NCI-H146 treated with DMSO at 0.1 percent for 48 hours (cell line): Measurements from ENCODE around the gene RILP.

Source experiments
- DNase-seq: peaks from one replicate; lab custom pipeline; 2025; ENCODE audit not compliant: unreplicated experiment; lab: John Stamatoyannopoulos, UW

Gene RILP

GRCh38 chr17:1604831-1605528 is 44.7 kb downstream of the RILP start:
- no peak for DNase-seq

GRCh38 chr17:1601571-1601970 is 48.1 kb downstream of the RILP start:
- DNase-seq = no peak

GRCh38 chr17:1598399-1599095 is 51.1 kb downstream of the RILP start:
- no peak for DNase-seq

GRCh38 chr17:1597861-1598342 is 51.8 kb downstream of the RILP start:
- no peak for DNase-seq
